ENCODE results near the gene CAMK1.
"Not testable (repeated sequence)": the region's sequence is repeated elsewhere in the genome, so short reads cannot be mapped to it uniquely, and the experiment has no call there.

The CAMK1 gene

DNA sequence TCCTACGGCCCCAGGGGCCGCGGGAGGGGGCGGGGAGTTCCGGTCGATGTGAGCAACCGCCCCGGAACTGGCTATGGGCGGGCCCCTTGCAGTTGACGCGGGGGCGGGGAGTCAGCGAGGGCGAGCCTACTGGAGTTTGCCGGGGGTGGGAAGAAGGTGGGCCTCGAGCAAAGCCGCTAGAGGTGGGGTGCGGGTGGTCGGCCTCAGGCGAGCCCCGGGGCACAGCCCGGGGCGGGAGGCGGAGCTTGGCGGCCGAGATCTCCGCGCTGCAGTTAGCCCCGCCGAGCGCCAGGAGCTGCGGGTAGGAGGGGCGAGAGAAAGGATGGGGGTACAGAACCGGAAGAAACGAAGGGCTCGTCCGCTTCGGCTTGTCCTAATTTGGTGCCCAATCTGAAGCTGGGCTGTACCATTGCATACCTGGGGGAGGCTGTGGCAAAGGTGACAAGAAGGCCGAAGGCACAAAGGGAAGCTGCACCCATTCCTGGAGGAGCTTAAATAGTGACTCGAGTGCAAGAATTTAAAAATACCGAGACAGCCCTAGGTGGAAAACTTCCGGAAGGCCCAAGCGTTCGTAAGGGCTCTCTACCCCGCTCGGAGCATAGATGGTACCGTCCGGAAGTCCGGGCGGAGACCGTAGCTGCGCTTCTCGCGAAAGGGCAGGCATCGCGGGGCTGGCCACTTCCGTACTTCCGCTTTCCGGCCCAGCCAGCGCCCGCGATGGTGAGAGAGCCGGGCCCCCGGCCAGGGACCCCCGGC lies 22.8 kb upstream of the CAMK1 start, which contains the start of the genes ARPC4 and TADA3:
ARPC4 (plus strand) TSS at position 678 of the 756 bp plus-strand sequence; CDS start at position 718, 40 bp downstream.
TADA3 (minus strand) TSS at position 69 of the 756 bp plus-strand sequence. CDS start 1,007 bp downstream, outside the sequence.
- peak; percentile 95 for DNase-seq

- no peak for DNase-seq
Measured at GRCh38 chr3:9791790-9792404, 22.1 kb upstream of the CAMK1 start.

GRCh38 chr3:9791127-9791526 lies 21.4 kb upstream of the CAMK1 start:
- DNase-seq, result no peak

DNA sequence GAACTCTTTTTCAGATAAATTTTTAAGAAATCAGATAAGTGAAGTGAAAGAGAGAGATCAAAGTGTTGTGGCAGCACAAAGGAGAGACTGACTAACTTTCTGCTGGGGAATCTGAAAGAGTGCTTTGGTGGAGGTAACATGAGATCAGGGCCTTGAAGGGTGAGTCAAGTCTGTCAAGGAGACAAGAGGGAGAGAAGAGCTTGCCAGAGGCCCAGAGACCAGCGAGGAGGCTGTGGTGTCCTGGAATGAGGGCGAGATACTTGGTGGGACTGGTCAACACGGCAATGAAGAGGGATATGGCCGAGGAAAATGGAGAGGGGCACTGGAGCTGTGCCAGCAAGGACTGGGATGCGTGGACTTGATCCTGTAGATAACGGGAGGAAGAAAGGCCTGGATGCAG lies 18.0 kb upstream of the CAMK1 start:
- no peak for DNase-seq

GRCh38 chr3:9786825-9787669 lies 17.3 kb upstream of the CAMK1 start:
- DNase-seq, result no peak

- no peak for DNase-seq
Measured at GRCh38 chr3:9786209-9786739, 16.5 kb upstream of the CAMK1 start.

- no peak for DNase-seq
Measured at GRCh38 chr3:9785602-9786001, 15.9 kb upstream of the CAMK1 start.

DNA sequence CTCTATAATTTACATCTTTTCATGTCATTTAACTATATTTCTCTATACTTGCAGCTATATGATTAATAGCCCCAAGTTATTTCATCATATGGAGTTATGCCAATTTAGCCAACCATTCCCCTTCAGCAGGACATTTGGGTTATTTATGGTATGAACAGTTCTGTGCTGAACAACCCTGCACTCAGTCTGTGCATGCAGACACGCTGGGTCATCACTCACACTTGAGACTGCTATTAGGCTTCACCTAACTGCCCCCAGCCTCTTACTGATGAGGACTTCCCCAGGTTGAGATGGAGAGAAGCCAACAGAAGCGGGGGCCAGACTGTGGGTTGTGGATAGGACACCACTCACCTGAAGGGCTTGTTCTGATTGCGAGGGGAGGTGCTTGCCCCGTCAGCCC lies 15.2 kb upstream of the CAMK1 start:
- no peak for DNase-seq

GRCh38 chr3:9783954-9784353 lies 14.2 kb upstream of the CAMK1 start:
- no peak for DNase-seq

DNA sequence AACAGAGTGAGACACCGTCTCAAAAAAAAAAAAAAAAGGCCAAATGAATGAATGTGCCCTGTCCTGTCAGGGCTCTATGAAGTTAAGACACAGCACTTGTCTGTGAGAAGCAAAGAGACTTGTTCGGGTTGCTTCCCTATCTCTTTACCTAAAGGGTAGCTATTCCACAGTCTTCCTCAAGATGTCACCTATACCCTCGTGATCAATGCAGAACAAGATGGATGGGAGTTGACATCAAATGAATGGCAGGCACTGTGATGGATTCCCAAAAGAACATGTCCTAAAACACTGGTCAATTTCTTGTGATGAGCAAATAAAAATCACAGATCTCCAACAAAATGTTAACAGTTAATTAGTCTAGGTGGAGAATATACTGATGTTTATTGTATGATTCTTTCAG lies 13.0 kb upstream of the CAMK1 start:
- DNase-seq, result no peak

- no peak for DNase-seq
Measured at GRCh38 chr3:9781978-9782603, 12.3 kb upstream of the CAMK1 start.

- no peak for DNase-seq
Measured at GRCh38 chr3:9781551-9781950, 11.8 kb upstream of the CAMK1 start.

GRCh38 chr3:9780910-9781309 lies 11.2 kb upstream of the CAMK1 start:
- no peak for DNase-seq

- DNase-seq, result no peak
Measured at GRCh38 chr3:9780458-9780812, 10.7 kb upstream of the CAMK1 start.

GRCh38 chr3:9779721-9780457 lies 10.1 kb upstream of the CAMK1 start:
- peak; percentile 87 for DNase-seq

- peak; percentile 66 for DNase-seq
Measured at GRCh38 chr3:9779075-9779593, 9.4 kb upstream of the CAMK1 start.

DNA sequence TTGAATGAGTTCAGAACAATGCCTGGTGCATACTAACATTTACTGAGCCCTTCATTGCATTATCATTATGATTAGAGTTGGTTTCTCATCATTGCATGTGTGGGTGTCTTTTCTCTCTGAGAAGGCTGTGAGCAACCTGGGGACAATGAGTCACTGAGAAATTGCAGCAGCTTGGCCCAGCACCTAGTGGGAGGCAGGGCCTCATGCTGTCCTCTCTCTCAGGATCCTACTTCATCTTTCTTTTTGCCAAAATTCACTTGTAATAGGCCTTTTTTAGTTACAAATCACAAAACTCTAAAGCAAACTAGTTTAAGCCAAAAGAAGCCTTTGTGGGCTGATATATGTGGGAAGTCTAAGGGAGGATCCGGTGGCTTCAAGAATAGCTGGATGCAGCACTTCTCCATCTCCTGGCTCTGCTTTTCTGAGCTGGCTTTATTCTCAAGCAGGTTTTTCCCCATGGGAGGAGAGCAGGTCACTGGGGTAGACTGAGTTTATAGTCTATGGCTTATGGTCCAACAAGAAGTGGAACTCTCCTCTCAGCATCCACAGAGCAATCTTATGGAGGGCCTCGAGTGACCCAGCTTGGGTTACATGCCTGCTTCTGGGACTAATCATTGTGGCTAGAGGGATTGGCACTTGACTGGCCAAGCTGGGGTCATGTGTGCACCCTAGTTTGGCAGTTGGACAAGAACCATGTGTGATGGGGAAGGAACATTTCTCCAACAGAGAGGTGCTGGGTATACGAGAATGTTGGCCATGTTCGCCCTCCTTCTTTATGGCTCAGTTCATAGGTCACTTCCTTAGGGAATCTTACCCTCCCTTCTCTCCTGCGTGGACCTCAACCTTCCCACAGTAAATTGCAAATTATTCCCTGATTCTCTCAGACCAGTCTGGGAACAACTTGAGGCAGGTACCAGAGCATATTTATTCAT lies 8.7 kb upstream of the CAMK1 start:
- DNase-seq, result peak; percentile 72

DNA sequence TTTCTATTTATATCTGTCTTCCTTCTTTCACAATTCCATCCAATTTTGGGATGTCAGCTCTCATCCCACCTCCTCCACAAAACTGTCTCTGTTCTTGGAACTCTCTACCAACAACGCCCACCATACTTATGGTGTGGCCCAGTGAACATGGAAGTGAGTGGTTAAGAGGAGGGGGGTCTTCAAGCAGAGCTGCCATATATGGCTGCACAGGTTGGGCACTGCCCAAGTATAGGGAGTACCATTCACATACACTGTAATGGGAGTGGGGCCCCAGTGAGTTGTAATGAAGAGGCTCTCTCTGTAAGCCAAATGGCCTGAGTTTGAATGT lies 7.9 kb upstream of the CAMK1 start:
- peak; percentile 67 for DNase-seq

DNA sequence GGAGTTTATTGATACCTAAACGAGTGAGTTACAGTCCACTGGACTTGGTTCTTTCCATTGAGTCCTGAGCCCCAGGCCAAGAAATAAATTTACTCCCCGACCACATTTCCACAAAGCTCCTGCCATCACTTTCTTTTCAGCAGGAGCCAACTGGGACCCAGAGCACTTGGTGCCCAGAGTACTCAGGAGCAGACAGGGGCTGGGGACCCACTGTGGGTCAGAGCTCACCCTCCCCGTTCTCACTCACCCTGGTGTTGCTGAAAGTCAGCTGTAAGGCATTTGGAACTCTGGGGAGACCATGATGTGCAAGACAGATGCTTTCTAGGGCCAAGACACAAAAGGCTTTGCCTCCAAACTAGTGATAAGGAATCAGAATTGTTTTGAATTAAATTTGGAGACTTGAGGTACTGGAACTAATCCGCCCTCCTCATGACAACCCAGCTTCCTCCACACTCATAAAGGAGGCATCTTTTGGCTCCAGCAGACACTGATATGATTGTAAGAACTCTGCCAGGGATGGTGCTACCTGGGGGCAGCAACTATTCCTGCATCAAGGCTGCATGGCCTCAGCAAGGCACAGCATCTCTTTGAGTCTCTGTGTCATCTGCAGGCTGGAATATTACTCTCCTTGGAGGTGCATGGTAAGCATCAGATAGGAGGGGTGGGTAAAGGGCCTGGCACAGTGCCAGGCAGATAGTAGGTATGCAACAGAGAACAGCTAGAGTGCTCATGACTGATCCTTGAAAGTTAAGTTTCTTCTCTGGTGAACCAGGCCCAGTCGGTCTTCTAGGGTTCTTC lies 7.3 kb upstream of the CAMK1 start:
- no peak for DNase-seq

DNA sequence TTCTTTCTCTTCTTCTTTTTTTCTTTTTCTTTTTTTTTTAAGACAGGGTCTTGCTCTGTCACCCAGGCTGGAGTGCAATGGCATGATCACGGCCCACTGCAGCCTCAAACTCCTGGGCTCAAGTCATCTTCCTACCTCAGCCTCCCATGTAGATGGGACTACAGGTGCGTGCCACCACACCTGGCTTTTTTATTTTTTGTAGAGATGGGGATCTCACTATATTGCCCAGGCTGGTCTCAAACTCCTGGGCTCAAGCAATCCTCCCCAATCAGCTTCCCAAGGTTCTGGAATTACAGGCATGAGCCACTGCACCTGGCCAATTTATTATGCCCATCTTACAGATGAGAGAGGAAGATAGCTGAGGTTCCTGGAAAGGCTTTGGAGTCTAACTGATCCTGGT lies 1.3 kb upstream of the CAMK1 start:
- not testable (repeated sequence) for DNase-seq
